HG03097 (cell line): ENCODE data around the gene SETD7.

Experiments used
- ATAC-seq: cut with Tn5 transposase; IDR thresholded peaks from one replicate; pipeline ENCODE4 v1.9.1; 2021; ENCODE audit not compliant: unreplicated experiment, low FRiP score

The SETD7 gene

DNA sequence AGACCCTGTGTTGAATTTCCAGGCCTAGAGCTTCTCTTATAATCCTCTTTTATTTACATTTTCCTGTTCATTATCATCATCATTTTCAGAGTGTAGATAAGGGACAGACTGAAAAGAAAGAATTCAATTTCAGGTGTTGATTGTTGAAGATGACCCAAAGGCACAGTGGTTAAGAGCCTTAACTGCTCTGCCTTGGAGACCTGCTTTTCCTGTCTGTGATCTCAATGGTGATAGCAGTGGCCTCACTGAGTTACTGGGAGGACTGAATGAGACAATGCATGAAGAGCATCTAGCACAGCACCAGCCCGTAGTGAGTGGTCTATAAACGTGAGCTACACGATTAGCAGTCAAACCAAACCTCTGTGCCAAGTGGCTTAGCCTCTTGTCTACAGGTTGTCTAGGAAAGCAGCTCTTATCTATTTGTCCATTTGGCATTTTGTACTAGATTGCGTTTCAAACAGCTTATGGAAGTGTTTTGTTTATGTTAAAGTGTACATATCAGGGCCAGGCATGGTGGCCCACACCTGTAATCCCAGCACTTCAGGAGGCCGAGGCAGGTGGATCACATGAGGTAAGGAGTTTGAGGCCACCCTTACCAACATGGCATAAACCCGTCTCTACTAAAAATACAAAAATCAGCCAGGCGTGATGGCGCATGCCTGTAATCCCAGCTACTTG, 41.5 kb downstream of the SETD7 start:
- ATAC-seq = no peak

DNA sequence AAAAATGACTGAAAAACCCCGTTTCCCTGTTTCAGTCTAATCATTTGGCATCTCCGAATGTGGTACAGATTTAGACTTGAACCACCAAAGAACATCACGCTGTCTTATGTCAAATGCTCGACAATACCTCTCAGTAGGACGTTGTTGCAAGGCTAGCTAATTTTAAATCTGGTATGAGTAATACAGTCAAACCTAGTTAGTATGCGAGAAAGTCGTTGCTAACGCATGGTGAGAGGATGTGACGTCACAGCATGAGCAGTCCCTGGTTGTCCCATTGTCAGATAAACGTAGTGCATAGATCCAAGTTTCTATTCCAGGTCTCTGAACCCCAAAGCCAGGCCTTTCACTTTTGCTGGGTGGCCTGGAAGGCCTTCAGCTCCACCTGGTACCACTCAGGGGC, 44.7 kb downstream of the SETD7 start:
- no peak for ATAC-seq

DNA sequence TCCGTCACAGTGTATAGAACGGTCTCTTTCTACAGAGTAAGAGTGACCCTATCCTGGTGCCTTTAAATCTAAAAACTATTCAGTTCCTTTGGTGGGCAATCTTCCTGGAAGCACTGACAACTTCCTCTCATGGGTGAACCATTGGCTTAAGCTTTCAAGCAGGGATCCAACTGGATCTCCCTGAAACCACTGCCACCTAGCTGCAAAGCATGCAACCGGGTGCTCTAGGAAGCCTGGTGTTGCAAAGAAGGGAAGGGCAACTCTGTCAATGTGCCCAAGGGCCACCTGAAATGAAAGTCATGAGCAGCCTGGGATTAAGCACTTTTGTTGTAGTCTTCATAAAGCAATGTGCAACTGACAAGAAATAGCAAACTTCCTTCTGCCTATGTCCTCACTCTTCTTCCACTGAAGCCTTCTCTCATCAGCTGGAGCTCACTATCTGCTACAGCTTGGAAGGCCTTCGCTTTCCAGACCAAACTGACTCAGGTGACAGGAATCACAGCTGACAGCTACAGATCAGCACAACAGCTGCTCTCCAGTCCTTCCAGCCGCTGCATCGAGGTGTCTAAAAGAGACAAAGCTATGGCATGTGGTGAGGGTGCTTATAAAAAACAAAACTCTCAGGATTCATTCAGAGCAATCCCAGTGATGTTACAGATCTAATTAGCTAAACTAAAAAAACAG, 46.1 kb downstream of the SETD7 start:
- no peak for ATAC-seq

DNA sequence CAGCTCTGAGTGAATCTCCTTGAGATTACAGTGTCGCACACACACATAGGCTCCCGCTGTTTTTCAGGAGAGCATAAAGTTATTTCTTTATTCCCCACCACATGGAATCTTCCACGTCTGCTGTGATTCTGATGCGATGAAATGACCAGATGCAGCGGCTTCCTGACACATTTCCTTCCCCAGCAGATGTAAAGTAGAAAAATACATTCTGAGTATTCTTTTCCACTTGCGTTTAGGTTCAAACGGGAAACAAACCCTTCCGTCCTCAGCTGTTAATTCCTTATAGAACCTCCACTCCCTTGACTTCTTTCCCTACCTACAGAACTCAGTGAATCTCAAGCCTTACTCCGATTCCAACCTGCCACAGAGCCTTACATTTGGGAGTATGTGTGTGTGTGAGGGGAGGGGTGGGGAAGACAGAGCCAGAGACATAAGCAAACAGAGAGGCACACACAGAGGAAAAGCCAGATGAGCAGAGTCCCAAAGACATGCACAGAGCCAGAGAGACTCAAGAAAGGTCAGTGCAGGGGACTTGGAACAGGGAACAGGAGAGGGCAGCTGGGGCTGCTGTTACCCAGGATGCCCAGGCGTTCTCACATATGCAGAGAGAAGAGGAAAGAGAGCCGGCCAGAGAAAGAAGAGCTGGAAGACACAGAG, 47.3 kb downstream of the SETD7 start:
- no peak for ATAC-seq

DNA sequence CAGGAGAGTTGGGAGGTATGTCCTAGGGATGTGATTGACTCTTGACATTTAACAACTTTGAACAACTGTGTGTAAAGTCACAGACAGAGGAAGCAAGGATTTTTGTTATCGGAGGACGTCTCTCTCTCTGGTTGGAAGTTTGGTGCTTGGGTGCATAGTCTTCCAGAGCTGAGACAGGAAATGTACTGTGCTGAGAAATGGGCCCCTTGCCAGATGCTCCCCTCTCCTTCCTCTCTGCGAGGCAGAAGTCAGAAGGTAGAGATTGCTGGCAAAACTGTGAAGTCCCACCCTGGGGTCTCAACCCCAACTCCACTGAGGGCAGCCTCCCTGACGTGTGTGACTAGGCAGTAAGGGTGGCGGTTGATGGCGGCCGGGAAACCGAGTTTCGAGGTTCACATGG, 49.2 kb downstream of the SETD7 start:
- ATAC-seq = no peak

DNA sequence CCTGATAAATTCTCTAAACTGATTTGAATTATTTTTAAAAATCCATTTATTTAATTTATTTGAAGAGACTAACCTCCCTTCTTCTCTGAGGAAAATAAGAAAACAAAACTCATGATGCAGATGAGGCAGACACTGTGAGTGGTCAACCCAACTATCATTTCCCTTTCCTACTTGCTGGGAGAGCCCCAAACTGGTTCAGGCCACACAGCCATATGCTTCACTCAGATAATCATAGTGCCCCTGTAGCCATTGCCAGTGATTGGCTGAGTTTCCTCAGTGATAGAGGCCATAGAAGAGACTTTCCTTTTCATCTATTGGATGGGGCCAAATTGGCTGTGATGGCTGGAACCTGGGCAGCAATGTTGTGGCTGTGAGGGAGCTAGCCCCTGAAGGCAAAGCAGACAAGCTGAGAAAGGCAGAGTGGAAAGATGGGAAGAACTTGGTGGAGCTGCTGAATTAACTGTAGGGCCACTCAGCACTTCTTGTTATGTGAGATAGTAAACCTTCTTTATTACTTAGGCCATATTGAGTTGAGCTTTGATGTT, 52.3 kb downstream of the SETD7 start:
- ATAC-seq = no peak

DNA sequence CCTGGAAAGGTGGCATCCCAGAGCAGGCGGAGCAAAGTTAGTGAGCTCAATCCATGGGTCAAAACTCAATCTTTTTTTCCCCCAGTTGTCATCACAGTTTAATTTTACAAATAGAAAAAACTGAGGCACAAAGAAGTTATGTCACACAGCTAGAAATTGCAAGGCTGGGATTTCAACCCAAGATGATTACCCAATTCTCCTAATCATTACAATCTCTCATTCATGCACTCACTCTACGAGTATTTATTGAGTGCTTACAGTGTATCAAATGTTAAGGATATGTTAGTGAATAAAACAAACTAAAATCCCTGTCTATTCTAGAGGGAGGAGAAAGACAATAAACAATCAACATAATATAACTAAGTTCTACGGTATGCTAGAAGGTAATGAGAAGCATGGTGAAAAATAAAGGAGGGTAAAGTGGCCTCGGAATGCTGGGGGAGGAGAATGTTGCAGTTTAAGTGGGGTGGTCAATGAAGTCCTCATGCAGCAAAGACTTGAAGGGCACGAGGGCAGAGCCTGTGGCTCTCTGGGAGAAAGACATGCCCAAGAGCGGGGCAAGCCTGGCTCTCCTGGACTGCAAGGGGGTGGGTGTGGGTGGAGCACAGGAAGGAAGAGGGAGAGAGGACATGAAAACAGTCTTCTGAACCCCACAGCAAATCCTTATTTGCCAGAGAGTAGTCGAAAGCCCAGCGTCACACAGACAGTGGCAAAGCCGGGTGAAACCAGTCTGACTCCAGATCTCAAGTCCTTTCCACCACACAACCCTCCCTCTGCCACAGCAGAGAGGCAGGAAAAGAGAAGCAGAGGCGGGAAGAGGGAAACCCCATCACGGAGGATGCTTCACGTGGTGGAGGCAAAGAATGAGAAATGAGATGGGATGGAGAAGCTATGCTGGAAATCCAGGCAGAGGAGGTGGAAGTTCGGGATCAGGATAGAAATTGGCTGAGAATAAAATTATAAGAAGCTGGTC, 53.8 kb downstream of the SETD7 start:
- no peak for ATAC-seq

DNA sequence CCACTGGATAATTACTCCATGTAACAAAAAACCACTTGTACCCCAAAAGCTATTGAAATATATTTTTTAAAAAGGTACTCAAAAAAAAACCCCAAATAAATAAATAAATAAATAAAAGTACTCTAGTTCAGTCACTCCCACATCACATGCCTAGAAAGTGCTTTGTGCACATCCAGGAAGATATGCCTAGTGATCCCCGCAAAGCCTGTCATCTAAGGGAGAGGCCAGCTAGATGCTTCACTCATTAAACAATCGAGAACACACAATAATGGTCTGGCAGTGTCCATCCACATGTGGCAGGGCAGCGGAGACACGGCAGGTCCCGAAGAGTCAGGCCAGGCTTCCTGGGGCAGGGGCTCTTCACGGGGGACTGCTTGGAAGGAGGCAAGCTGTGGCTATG, 54.5 kb downstream of the SETD7 start:
- ATAC-seq = no peak

DNA sequence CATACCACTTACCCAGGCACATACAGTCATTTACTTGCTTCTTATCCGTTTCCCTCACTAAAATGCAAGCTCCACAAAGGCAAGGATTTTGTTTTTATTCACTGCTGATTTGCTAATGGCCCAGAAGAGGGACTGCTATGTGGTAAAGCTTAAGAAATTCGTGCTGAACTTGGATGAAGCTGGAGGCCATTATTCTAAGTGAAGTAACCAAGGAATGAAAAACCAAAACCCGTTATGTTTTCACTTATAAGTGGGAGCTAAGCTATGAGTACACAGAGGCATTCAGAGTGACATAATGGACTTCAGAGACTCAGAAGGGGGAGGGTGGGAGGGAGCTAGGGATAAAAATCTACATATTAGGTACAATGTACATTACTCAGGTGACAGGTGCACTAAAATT, 54.9 kb downstream of the SETD7 start:
- no peak for ATAC-seq

DNA sequence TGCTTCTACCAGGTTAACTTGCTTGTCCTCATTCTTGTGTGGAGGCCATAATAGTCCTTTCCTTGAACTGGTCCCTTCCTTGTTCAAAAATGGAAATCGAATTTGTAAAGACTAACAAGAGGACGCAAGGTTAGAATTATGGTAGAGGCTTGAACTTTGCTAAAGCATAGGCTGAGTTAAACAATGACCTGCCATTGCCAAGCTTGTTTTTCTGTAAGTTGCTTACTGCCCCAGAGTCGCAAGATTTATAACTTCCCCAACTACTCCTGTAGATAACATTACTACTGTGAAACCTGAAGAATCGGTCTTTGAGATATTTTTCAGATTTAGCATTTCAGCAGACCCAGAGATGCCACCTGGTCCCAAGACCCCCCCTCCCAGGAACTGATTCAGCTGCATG, 56.8 kb downstream of the SETD7 start:
- ATAC-seq = no peak

DNA sequence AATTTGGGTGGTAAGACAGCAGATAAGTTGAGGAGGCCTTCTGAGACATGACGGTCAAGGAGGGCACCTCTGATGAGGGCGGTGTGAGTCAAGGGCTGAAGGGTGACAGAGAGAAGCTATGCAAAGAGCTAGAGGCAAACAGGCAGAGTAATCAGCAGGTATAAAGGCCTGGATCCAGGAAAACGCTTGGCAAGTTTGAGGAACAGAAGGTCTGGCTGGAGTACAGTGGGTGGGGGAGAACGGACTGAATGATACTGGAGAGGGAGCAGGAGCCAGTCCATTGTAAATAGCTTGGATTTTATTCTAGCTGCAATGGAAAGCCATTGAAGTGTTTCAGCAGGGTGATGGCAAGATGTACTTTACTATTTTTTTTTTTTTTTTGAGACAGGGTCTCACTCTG, 62.8 kb downstream of the SETD7 start:
- no peak for ATAC-seq

DNA sequence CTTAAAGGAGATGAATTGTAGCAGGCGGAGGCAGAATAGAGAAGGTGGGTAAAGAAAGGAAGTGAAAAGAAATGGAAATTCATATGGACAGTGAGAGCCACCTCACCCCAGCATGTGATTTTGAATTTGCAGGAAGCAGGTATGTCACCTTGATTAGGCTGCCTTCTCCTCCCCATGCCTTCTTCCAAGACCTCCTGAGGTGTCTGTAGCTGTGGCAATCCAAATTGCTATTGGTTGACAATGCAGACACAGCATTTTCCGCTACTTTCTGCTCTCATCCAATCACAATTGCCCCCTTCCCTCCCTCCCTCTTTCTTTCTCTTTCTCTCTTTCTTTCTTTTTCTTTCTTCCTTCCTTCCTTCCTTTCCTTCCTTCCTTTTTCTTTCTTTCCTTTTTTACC, 63.6 kb downstream of the SETD7 start:
- ATAC-seq = no peak

DNA sequence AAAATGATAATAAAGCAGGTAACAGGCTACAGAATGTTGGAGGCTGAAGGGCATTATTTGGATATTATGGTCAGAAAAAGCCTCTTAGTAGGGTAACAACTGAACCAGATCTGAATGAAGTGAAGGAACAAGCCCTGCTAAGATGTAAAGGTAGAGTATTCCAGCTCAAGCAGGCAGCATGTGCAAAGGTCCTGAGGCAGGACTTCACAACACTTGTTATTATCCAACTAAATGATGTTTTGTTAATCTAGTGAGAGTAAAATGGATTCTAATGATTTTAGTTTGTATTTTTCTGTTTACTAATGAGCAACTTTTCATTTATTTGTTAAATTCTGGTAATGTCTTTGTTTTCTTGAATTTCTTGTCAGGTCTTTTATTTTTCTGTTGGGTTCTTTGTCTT, 66.4 kb downstream of the SETD7 start:
- no peak for ATAC-seq

DNA sequence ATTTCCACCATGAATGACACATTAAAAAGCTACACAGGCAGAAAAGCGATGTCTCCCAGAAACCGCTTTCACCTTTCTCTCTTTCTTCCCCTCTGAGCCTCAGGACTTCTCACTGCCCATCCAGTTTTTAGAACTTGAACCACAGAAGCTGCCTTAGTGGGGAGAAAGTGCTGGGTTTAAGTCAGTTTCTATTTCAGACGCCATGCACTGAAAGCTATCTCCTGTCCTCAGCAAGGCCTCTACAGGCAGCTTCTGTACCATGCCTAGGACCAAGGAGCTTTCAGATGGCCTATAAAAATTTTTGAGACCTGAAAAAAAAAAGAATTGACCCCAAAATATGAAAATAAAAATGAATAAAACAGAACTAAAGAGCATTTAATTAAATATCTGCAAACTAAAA, 67.6 kb downstream of the SETD7 start:
- ATAC-seq = no peak

DNA sequence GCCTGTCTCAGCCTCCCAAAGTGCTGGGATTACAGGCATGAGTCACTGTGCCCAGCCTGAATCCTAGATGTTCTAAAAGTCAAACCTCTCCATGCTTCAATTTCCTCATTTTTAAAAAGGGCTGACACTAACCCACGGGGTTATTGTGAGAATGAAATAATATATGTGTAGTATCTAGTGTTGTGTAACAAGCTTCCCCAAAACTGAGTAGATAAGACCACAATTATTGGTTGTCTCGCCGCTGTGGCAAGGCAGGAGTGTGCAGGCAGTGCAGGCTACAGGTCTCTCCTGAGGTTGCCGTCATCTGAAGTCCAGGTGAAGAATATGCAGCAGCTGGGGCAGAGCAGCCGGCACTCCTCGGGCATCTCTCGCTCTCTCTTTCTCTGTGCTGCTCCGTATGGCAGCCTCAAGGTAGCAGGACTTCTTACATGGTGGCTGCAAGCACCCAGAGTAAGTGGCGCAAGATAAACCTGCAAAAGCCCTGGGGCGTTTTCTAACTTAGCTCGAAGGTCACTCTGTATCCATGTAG, 71.2 kb downstream of the SETD7 start:
- no peak for ATAC-seq

DNA sequence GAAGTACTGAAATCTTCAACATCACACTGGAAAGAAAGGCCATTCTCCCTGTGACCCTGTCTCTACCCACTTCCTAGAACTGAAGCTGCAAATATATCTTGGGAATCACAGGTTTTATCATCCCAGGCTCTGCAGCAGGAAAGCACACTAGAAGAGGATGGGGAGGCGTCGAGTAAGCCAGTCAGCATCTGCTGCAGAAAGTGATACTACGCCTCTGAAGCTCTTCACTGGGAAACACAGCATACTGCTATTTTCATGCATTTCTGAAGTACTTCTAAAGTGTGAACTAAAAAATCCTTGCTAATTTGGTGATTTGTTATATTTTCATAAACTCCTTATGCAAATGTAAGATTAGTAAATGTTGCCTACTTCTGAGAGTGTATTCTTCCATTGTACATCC, 73.0 kb downstream of the SETD7 start:
- no peak for ATAC-seq

DNA sequence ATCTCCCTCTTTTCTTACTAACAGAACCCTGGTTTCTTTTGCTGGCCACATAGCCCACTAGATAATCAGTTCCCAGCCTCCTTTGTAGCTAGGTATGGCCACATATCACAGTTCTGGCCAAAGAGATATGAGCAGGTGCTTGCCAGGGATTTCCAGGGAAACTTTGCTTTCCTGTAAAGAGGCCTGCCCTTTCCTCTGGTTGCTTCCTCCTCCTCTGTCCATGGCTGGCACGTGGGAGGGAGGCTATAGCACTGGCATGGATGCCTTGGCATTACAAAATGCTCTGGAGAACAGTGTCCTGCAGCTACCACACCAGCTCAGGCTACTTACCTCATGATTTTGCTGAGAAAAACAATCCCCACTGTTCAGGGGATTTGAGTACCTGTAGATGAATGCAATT, 74.6 kb downstream of the SETD7 start:
- no peak for ATAC-seq

DNA sequence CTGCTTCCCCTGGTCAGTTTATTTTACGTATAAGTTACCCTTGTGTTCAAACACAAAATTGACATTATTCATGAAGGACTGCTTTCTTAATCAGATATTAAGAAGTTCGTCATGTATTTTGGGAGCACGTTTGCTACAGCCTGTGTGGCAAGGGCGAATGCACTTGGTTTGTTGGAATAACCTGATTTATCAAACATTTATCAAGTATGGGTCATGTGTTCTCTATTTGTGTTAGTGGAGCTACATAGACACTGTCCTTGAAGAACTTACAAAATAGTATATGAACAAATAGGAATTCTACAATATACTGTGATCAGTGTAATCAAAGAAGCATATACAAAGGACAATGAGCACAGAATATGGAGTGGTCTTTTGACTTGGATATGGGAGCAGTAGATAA, 79.7 kb downstream of the SETD7 start:
- no peak for ATAC-seq

DNA sequence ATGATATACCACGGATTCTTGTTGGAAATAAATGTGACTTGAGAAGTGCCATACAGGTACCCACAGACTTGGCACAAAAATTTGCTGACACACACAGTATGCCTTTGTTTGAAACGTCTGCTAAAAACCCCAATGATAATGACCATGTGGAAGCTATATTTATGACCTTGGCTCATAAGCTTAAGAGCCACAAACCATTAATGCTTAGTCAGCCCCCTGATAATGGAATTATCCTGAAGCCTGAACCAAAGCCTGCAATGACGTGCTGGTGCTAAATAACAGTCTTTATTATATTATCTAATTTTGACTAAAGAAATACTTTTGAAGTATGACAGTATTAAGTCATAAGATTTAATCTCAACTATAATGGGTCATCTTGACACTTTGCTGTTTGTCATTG, 83.2 kb downstream of the SETD7 start:
- no peak for ATAC-seq

DNA sequence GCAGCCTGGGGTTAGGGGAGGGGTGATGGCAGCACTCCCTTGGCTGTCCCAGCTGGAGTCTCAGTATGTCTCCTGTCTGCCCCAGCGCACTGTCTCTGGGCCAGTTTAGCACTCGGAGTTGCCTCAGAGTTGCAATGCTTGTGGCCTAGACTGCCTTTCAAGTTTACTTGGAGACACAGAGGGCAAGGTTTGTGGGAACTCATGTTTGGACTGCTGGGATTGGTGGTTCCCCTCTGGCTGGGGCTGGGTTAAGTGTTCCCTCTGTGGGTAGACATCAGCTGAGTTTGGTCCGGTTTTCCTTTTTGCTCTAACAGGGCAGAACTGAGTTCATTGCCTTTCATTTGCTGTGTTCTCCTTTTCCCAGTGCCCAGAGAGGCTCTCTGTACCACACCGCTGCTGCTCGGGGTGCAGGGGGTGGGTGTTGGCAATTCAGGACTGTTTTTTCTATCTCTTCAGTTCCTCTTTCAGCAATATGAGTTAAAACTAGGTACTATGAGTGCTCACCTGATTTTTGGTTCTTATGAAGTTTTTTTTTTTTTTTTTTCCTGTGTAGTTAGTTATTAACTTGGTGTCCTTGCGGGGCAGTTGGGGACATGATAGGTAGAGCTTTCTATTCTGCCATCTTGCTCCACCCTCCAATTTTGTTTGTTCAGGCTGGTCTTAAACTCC, 84.9 kb downstream of the SETD7 start:
- ATAC-seq = no peak
